DOHH2 (cell line): Measurements from ENCODE around the gene ZNF585A.
A peak's percentile ranks its signal among the peaks of the same experiment; 100 is the strongest.

Experiments used
- H3F3A ChIP-seq: fragments of 200-600 bp; sonication (generic), shearing (Covaris generic); 2 replicates; pipeline ENCODE4 v1.6.0; 2016; ENCODE audit warnings: antibody characterized with exemption, mild to moderate bottlenecking; ENCODE audit not compliant: control insufficient read depth, insufficient read depth
- H3K27ac ChIP-seq: fragments of 200-600 bp; sonication (generic); 2 replicates; pipeline ENCODE4 v1.5.1; 2014; ENCODE audit warnings: low read depth, mild to moderate bottlenecking, low read length, moderate library complexity
- H3K27me3 ChIP-seq: fragments of 200-600 bp; sonication (generic); 2 replicates; pipeline ENCODE4 v1.6.1; 2014; ENCODE audit warnings: mild to moderate bottlenecking, low read length, mixed read lengths; ENCODE audit not compliant: control insufficient read depth
- H3K36me3 ChIP-seq: fragments of 200-600 bp; sonication (generic); 2 replicates; pipeline ENCODE4 v1.6.1; 2014; ENCODE audit warnings: mild to moderate bottlenecking, low read length, moderate library complexity, mixed read lengths; ENCODE audit not compliant: control insufficient read depth
- H3K4me1 ChIP-seq: fragments of 200-600 bp; sonication (generic); 2 replicates; pipeline ENCODE4 v1.6.1; 2014; ENCODE audit warnings: mild to moderate bottlenecking, low read length, mixed read lengths; ENCODE audit not compliant: control insufficient read depth
- H3K4me2 ChIP-seq: fragments of 200-600 bp; sonication (generic); 2 replicates; pipeline ENCODE4 v1.6.0; 2014; ENCODE audit warnings: mild to moderate bottlenecking, low read length, moderate library complexity
- H3K4me3 ChIP-seq: fragments of 200-600 bp; sonication (generic); 2 replicates; pipeline ENCODE4 v1.5.1; 2014; ENCODE audit warnings: mild to moderate bottlenecking, low read length, mixed read lengths
- H3K79me2 ChIP-seq: fragments of 200-600 bp; sonication (generic); 2 replicates; pipeline ENCODE4 v1.6.1; 2014; ENCODE audit warnings: mild to moderate bottlenecking, low read length, mixed read lengths; ENCODE audit not compliant: control insufficient read depth
- H3K9me2 ChIP-seq: fragments of 200-600 bp; sonication (generic); replicated peaks from 2 replicates; pipeline ENCODE4 v1.6.1; 2014; ENCODE audit warnings: mild to moderate bottlenecking, low read length, mixed read lengths; ENCODE audit not compliant: control insufficient read depth
- H3K9me3 ChIP-seq: fragments of 200-600 bp; sonication (generic); 2 replicates; pipeline ENCODE4 v1.6.1; 2014; ENCODE audit warnings: antibody characterized with exemption, low read length, mixed read lengths; ENCODE audit not compliant: control insufficient read depth, insufficient read depth
- H4K20me1 ChIP-seq: fragments of 200-600 bp; sonication (generic); 2 replicates; pipeline ENCODE4 v1.6.0; 2014; ENCODE audit warnings: low read depth, mild to moderate bottlenecking, antibody characterized with exemption, low read length, moderate library complexity; ENCODE audit not compliant: control insufficient read depth, insufficient read depth
- CTCF ChIP-seq: fragments of 200-600 bp; sonication (generic); IDR thresholded peaks from one replicate; pipeline ENCODE4 v1.5.1; 2014; ENCODE audit warnings: antibody characterized with exemption, mild to moderate bottlenecking, low read depth, low read length; ENCODE audit not compliant: poor library complexity, severe bottlenecking
- EZH2phosphoT487 ChIP-seq: fragments of 200-600 bp; sonication (generic); IDR thresholded peaks from 2 replicates; pipeline ENCODE4 v1.6.1; 2017; ENCODE audit warnings: borderline replicate concordance, mild to moderate bottlenecking, antibody characterized with exemption, low read length, moderate library complexity, mixed read lengths

ZNF585A gene

GRCh38 chr19:37172368-37173366, at the start of gene ZNF585A:
ZNF585A (minus strand) TSS chr19:37172695; CDS start chr19:37169910, 2,785 bp downstream.
- peak; percentile 12 for TF ChIP-seq CTCF
- no peak for TF ChIP-seq EZH2phosphoT487

DNA sequence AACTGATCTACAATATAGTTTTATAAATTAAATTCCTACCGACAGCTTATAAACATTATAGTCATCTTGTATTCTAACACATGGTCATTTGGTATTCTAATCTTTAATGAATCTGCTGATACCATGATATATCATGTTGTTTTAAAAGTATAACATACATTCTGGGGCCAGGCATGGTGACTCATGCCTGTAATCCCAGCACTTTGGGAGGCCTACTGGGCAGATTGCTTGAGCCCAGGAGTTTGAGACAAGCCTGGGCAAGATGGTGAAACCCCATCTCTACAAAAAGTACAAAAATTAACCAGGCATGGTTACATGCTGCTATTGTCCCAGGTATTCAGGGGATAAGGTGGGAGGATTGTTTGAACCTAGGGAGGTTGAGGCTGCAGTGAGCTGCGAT, 48.6 kb upstream of the ZNF585A start:
- no peak for TF ChIP-seq CTCF
- Histone ChIP-seq H3K79me2 (peaks cover 26% of the 10 kb centered on the region), H3K27me3 (no peaks in the 10 kb centered on the region), H3K4me1 (peaks cover 8% of the 10 kb centered on the region), H3K9me2 (no peaks in the 10 kb centered on the region), H3K27ac (no peak overlapping the region), H3K4me2 (no peak overlapping the region), H3K9me3 (peaks cover 18% of the 10 kb centered on the region; the same call in 1 of the 2 replicates), H4K20me1 (no peaks in the 10 kb centered on the region), H3K36me3 (peaks cover 35% of the 10 kb centered on the region), H3K4me3 (no peak overlapping the region), H3F3A (peaks cover 3% of the 10 kb centered on the region; the same call in 1 of the 2 replicates)

More at GRCh38 chr19:37172368-37173366, at the start of gene ZNF585A:
- peak within 1 kb of the TSS; percentile 77 for H3K4me3 ChIP-seq
- H3K36me3 ChIP-seq, result peaks cover 7% of the 10 kb centered on the region; the same call in 1 of the 2 replicates
- H3K4me1 ChIP-seq, result peaks cover 5% of the 10 kb centered on the region
- no peaks in the 10 kb centered on the region for H3K9me2 ChIP-seq
- no peaks in the 10 kb centered on the region for H3K27me3 ChIP-seq
- H3K79me2 ChIP-seq, result no peaks in the 10 kb centered on the region
- no peaks in the 10 kb centered on the region for H3F3A ChIP-seq
- no peak within 1 kb of the TSS for H3K27ac ChIP-seq
- peaks cover 18% of the 10 kb centered on the region; the same call in 1 of the 2 replicates for H3K9me3 ChIP-seq
- H3K4me2 ChIP-seq, result peak within 1 kb of the TSS; percentile 76
- no peaks in the 10 kb centered on the region for H4K20me1 ChIP-seq

GRCh38 chr19:37220383-37220782, 47.9 kb upstream of the ZNF585A start:
- H3K4me3 ChIP-seq, result no peak overlapping the region
- no peaks in the 10 kb centered on the region for H3K27me3 ChIP-seq
- peaks cover 23% of the 10 kb centered on the region for H3K9me3 ChIP-seq
- H3K4me2 ChIP-seq, result no peak overlapping the region
- no peaks in the 10 kb centered on the region for H3K9me2 ChIP-seq
- H3K4me1 ChIP-seq, result peaks cover 8% of the 10 kb centered on the region
- no peaks in the 10 kb centered on the region for H4K20me1 ChIP-seq
- peaks cover 26% of the 10 kb centered on the region for H3K79me2 ChIP-seq
- H3K27ac ChIP-seq, result no peak overlapping the region
- TF ChIP-seq EZH2phosphoT487 (no peak), CTCF (no peak)
- peaks cover 30% of the 10 kb centered on the region for H3K36me3 ChIP-seq
- H3F3A ChIP-seq, result peaks cover 3% of the 10 kb centered on the region; the same call in 1 of the 2 replicates
